ENCODE measurements around the gene AGPAT1.

GRCh38 chr6:32198866-32199265 lies 23.0 kb upstream of the AGPAT1 start:
- TF ChIP-seq JUN (IDR thresholded peaks at IDR 0.05; ENCODE audit: low read depth, low read length) (no peak), CTCF (IDR thresholded peaks at IDR 0.05; ENCODE audit: control extremely low read depth in 1 of 3, insufficient read depth in 1 of 3, low read depth in 1 of 3, low read length in 3 of 3) (no peak), JUND (IDR thresholded peaks at IDR 0.05; ENCODE audit: low read length) (no peak), RFX5 (IDR thresholded peaks at IDR 0.05; ENCODE audit: borderline replicate concordance, low read depth, low read length) (no peak), MAX (IDR thresholded peaks at IDR 0.05) (no peak), POLR2AphosphoS5 (IDR thresholded peaks at IDR 0.05; ENCODE audit: low read depth, low read length) (no peak), EP300 (IDR thresholded peaks at IDR 0.05; ENCODE audit: borderline replicate concordance in 1 of 2, low read depth in 2 of 2, low read length in 2 of 2) (no peak), GABPA (IDR thresholded peaks at IDR 0.05; ENCODE audit: borderline replicate concordance, insufficient read depth, low read length) (no peak), BRCA1 (IDR thresholded peaks at IDR 0.05; ENCODE audit: low read depth, low read length) (no peak), SUZ12 (IDR thresholded peaks at IDR 0.05; ENCODE audit: low read length) (no peak), SP1 (IDR thresholded peaks at IDR 0.05; ENCODE audit: low read depth, low read length) (no peak), POLR2A (IDR thresholded peaks at IDR 0.05; ENCODE audit: control extremely low read depth in 1 of 2, low read depth in 2 of 2, low read length in 2 of 2) (no peak)
